Measurements from ENCODE around the gene TNFRSF6B.

GRCh38 chr20:63703976-63704748 lies 7.7 kb downstream of the TNFRSF6B start:
- TF ChIP-seq CTCF (IDR thresholded peaks at IDR 0.05; ENCODE audit: extremely low read depth in 1 of 2, insufficient read depth in 1 of 2, low read depth in 1 of 2, low read length in 2 of 2) (no peak), JUN (IDR thresholded peaks at IDR 0.05; ENCODE audit: borderline replicate concordance, insufficient read depth, insufficient read length, low read depth) (no peak), POLR2A (IDR thresholded peaks at IDR 0.05; ENCODE audit: low read depth, low read length) (no peak), MYC (IDR thresholded peaks at IDR 0.05; ENCODE audit: low read depth, low read length) (no peak), MAX (IDR thresholded peaks at IDR 0.05; ENCODE audit: insufficient read depth, insufficient read length) (no peak), POLR2AphosphoS5 (IDR thresholded peaks at IDR 0.05; ENCODE audit: insufficient read depth, low read depth, low read length) (no peak), EZH2 (IDR thresholded peaks at IDR 0.05; ENCODE audit: borderline replicate concordance, low read depth, low read length, severe bottlenecking) (no peak), GATA2 (IDR thresholded peaks at IDR 0.05; ENCODE audit: insufficient read depth, insufficient read length, low read depth, low read length) (no peak), FOS (IDR thresholded peaks at IDR 0.05; ENCODE audit: borderline replicate concordance, insufficient read depth, low read length) (no peak)
